NB4 (cell line): ENCODE data around the gene NFATC2IP.

ENCODE experiments used
- CTCF ChIP-seq: IDR thresholded peaks from one replicate; pipeline ENCODE4 v1.5.1; 2012; ENCODE audit warnings: low read depth, low read length
- MAX ChIP-seq: IDR thresholded peaks from 2 replicates; pipeline ENCODE4 v1.6.1; 2011; ENCODE audit warnings: low read depth, low read length
- POLR2A ChIP-seq: IDR thresholded peaks from 2 replicates; pipeline ENCODE4 v1.6.1; 2011; ENCODE audit warnings: mild to moderate bottlenecking; ENCODE audit not compliant: insufficient read length; ENCODE audit errors: extremely low read depth

DNA sequence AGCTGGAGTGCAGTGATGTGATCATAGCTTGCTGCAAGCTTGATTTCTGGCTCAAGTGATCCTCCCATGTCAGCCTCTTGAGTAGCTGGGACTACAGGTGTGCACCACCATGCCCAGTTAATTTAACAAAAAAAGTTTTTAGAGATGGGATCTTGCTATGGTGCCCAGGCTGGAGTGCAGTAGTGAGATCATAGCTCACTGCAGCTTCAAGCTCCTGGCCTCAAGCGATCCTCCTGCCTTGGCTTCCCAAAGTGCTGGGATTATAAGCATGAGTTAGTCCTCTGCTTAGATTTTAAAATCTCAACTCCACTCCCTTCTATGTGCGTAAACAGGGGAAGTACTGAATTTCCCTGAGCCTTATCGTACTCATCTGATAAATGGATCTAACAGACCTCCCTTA is 32.0 kb upstream of the NFATC2IP start:
- no peak for TF ChIP-seq CTCF
- no peak for TF ChIP-seq POLR2A
- no peak for TF ChIP-seq MAX
